NCI-H2196 (cell line): ENCODE measurements around the gene NFATC2.

Experiments used
- DNase-seq: peaks from one replicate; lab custom pipeline; 2025; ENCODE audit not compliant: unreplicated experiment; lab: John Stamatoyannopoulos, UW

Gene NFATC2

GRCh38 chr20:51496964-51497363 lies 45.6 kb downstream of the NFATC2 start:
- no peak for DNase-seq

DNA sequence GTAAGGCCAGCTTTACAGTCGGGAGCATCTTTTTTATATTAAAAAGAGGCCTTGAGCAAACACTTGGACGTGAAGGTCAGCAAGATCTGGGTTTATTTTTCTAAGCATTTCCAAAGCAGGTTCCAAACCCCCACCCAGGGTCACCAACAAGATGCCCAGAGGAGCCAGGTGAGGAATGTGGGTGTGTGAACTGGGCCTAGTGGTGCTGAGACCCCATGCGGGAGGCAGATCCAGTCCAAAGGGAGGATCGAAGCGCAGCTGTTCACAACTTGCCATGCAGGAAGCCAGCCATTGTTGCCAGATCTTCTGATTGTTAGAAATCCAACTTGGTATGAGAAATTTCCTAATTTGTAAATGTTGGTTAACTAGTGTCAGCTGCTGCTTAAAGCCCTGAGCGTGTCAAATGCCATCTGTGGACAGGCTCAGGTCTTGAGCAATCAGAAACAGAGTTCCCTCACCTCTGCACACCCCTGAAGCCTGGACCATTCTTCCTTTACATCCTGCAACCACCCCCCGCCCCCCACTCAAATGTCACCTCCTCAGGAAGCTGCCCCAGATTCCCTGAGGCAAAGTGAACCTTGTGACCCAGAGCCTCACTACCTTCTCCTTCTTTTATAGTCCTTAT lies 46.5 kb downstream of the NFATC2 start:
- DNase-seq: no peak

GRCh38 chr20:51495291-51495690 lies 47.2 kb downstream of the NFATC2 start:
- DNase-seq: no peak

- no peak for DNase-seq
Measured at GRCh38 chr20:51494241-51495110, 48.0 kb downstream of the NFATC2 start.

GRCh38 chr20:51493346-51493791 lies 49.1 kb downstream of the NFATC2 start:
- DNase-seq: no peak

- no peak for DNase-seq
Measured at GRCh38 chr20:51492167-51493092, 50.1 kb downstream of the NFATC2 start.

DNA sequence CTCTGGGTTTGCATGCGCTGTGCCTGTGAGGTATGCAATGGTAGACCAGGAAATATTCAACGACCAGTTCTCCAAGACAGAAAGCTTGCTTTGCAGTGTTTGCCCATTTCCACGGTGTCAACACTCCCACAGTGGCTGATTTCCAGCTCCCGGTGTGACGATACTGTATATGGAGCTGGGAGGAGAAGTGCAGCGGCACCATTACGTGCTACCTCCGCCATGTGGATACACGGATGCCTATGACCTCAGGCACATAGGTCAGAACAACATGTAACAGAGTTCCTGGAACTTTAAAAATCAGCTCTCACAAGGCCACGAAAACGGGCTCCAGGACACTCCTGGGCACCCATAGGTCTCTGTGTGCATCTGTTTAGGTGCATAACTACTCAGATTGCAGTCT lies 51.1 kb downstream of the NFATC2 start:
- DNase-seq: no peak

DNA sequence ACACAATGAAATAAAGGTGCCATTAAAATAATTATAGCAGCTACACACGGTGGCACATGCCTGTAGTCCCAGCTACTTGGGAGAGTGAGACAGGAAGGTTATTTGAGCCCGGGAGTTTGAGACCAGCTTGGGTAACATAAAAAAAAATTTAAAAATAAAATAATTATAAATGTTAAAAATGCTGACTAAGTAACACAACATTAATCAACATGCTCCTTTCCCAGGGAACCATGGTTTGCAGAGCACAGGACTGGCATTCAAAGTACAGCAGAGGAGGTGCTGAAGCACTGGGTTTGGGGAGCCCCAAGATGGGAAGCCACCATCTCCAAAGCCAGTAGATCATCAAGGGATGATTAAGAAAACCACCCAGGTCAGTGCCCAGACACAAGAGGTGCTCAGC lies 51.9 kb downstream of the NFATC2 start:
- DNase-seq: no peak

GRCh38 chr20:51489611-51490010 lies 52.9 kb downstream of the NFATC2 start:
- no peak for DNase-seq

DNA sequence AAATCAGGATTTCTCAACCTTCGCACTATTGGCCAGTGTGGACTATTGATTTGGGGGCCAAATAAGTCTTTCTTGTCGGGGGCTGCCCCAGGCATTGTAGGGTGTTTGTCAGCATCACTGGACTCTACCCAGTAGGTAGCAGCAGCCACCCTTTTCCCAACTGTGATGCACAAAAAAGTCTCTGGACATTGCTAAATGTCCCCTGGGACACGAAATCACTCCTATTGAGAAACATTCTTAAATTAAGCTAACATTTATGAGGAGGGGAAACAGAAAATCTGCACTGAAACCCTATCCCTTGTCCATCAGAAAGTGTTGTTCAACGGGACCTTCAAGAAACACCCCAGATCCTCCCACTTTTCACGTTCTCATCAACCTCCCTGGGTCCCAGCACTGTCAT lies 54.2 kb downstream of the NFATC2 start:
- DNase-seq: no peak

GRCh38 chr20:51487565-51488268 lies 54.8 kb downstream of the NFATC2 start:
- DNase-seq: no peak

DNA sequence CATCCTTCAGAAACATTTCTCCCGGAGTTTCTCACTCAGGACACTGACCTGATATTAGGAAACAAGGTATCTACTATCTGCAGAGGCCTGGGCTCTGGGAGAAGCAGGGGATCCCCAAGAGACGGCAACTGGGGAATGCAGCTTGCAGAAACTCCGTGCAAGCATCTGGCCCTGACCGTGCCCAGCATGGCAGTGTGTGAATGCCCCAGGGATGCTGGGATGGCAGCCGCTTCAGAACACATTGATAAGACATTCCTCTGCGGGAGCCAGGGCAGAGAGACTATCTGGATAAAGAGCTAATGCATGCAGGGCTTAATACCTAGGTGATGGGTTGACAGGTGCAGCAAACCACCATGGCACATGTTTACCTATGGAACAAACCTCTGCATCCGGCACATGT lies 55.4 kb downstream of the NFATC2 start:
- DNase-seq: no peak

- DNase-seq: no peak
Measured at GRCh38 chr20:51486197-51487005, 56.1 kb downstream of the NFATC2 start.

DNA sequence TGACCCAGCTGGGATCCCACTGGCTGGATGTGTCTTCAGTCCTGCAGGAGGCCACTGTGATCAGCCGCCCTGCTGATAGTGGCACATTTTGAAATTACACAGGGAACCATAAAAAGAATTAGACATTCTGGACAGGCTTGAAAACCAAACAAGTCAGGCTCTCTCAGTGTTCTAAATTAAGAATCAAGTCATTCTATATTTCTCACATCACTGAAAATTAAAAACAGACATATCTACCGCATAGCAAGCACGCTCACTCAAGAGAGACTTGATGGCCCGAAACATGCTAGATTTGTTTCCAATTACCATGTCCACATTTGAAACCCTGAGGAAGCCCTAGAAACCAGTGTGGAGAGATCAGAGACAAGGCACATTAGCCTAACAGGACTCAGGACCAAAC lies 57.7 kb downstream of the NFATC2 start:
- no peak for DNase-seq

- DNase-seq: no peak
Measured at GRCh38 chr20:51484141-51484815, 58.2 kb downstream of the NFATC2 start.

DNA sequence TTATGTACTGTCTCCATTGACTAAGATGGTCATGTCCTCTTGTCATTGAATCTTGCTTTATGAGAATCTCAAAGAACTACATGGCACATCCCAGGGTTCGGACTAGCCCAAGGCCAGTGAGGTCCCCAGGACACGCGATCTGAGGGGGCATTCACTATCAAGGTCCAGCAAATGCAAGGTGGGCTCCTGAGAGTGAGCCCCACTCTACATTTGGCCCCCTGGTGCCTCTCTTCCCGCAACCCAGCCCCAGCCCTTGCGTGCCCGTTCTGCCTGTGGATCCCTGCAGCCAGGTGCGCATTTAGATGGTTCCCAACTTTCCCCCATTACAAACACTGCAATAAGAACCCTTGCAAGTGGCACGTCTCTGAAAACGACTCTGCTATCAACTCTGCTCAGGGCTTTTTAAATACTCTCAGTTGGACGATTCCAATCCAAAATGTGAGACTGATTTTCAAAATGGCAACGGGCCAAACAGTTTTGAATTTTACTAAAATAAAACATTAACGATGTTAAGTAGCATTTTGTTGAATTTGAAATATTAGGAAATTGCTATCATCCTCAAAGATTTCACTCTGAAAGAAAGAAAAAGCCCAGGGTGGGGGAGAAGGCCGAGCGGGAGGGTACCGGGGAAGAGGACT lies 59.6 kb downstream of the NFATC2 start:
- no peak for DNase-seq

- DNase-seq: no peak
Measured at GRCh38 chr20:51481341-51481914, 61.1 kb downstream of the NFATC2 start.

GRCh38 chr20:51480507-51481270 lies 61.8 kb downstream of the NFATC2 start:
- no peak for DNase-seq
